Measurements from ENCODE around the gene GNL2.

Gene GNL2

GRCh38 chr1:37612186-37612585, 16.4 kb upstream of the GNL2 start:
- TF ChIP-seq TAF1 (IDR thresholded peaks at IDR 0.05; ENCODE audit: borderline replicate concordance, insufficient read depth, low read length) (no peak), SIN3A (IDR thresholded peaks at IDR 0.05; ENCODE audit: borderline replicate concordance, insufficient read depth, low read length) (no peak), REST (IDR thresholded peaks at IDR 0.05; ENCODE audit: insufficient read depth in 1 of 2, low read depth in 2 of 2, low read length in 2 of 2) (no peak), FOXP2 (optimal IDR thresholded peaks at IDR 0.05; ENCODE audit: borderline replicate concordance, extremely low read depth, extremely low read length, insufficient read depth) (no peak), POLR2AphosphoS5 (IDR thresholded peaks at IDR 0.05; ENCODE audit: low read depth, low read length) (no peak)

DNA sequence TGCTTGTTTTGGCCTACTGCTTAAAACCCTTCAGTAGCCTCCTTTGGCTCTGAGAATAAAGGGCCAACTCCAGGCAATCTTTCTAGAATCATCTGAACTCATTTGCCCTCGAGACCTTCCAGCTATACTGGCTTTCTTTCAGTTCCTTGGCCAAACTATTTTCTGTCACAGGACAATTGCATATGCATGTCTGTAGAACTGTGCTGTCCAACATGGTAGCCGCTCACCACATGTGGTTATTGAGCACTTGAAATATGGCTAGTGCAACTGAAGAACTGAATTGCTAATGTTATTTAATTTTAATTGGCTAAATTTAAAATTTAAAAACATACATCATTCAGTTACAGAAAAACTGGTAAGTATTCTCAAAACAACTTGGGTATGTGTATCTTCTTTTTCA, 14.3 kb upstream of the GNL2 start:
- TF ChIP-seq TAF1 (IDR thresholded peaks at IDR 0.05; ENCODE audit: borderline replicate concordance, insufficient read depth, low read length) (no peak), SIN3A (IDR thresholded peaks at IDR 0.05; ENCODE audit: borderline replicate concordance, insufficient read depth, low read length) (no peak), POLR2AphosphoS5 (IDR thresholded peaks at IDR 0.05; ENCODE audit: low read depth, low read length) (no peak)

DNA sequence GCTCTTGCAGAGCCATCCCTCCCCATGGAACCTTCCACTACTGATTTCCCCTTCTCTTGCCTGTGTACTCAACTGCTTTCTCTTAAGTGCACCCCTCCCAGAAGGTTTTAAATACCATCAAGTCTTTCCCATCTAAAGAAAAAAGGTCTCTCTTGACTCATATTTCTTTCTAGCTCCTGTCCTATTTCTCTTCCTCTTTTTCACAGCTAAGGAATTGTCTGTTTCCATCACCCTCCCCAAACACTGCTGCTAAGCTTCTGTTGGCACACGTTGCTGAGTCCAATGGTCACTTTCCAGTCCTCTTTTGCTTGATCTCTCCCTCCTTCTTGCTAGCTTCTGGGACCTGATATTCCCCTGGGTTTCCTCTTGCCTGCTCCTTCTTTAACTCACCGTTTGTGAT, 13.3 kb upstream of the GNL2 start:
- TF ChIP-seq POLR2AphosphoS5 (IDR thresholded peaks at IDR 0.05; ENCODE audit: low read depth, low read length) (no peak), FOXP2 (optimal IDR thresholded peaks at IDR 0.05; ENCODE audit: borderline replicate concordance, extremely low read depth, extremely low read length, insufficient read depth) (no peak), REST (IDR thresholded peaks at IDR 0.05; ENCODE audit: insufficient read depth in 1 of 2, low read depth in 2 of 2, low read length in 2 of 2) (no peak), SIN3A (IDR thresholded peaks at IDR 0.05; ENCODE audit: borderline replicate concordance, insufficient read depth, low read length) (no peak)

- TF ChIP-seq FOXP2 (optimal IDR thresholded peaks at IDR 0.05; ENCODE audit: borderline replicate concordance, extremely low read depth, extremely low read length, insufficient read depth): no peak
- no peak for TF ChIP-seq REST (IDR thresholded peaks at IDR 0.05; ENCODE audit: insufficient read depth in 1 of 2, low read depth in 2 of 2, low read length in 2 of 2)
- TF ChIP-seq TAF1 (IDR thresholded peaks at IDR 0.05; ENCODE audit: borderline replicate concordance, insufficient read depth, low read length): no peak
- TF ChIP-seq SIN3A (IDR thresholded peaks at IDR 0.05; ENCODE audit: borderline replicate concordance, insufficient read depth, low read length): no peak
- no peak for TF ChIP-seq POLR2AphosphoS5 (IDR thresholded peaks at IDR 0.05; ENCODE audit: low read depth, low read length)
These were observed 10.9 kb upstream of the GNL2 start for GRCh38 chr1:37606481-37607263.

DNA sequence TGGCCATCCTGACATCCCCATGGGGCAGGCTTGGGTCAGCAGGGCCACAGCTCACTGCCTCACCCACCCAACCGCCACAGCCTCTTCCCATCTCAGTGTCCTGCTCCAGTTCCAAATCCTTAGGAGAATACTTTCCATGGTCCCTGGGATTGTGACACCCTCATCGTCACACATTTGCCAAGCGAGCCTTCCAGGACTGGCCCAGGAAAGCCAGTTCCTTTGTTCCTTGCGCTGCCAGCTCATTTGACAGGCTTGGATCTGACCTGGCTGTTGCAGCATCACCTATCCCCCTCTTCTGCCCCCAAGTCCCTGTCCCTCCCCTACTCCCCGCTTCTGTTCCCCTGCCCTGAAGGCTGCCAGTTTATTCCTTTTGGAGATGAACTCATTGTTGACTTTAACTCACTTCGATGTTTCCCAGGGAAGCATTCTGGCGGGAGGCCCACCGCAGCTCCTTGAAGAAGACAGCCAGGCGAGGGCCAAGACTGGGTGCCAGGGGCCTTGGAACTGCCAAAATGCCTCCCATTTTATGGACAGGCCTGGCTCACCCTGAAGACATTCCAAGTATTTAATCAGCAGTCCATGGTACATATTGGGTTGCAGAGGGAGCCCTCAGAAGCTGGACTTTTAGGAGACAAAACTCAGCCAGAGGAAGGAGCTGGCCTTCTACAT, 10.2 kb upstream of the GNL2 start:
- TF ChIP-seq POLR2AphosphoS5 (IDR thresholded peaks at IDR 0.05; ENCODE audit: low read depth, low read length): no peak
- TF ChIP-seq TAF1 (IDR thresholded peaks at IDR 0.05; ENCODE audit: borderline replicate concordance, insufficient read depth, low read length): no peak
- no peak for TF ChIP-seq REST (IDR thresholded peaks at IDR 0.05; ENCODE audit: insufficient read depth in 1 of 2, low read depth in 2 of 2, low read length in 2 of 2)
- no peak for TF ChIP-seq SIN3A (IDR thresholded peaks at IDR 0.05; ENCODE audit: borderline replicate concordance, insufficient read depth, low read length)
- TF ChIP-seq FOXP2 (optimal IDR thresholded peaks at IDR 0.05; ENCODE audit: borderline replicate concordance, extremely low read depth, extremely low read length, insufficient read depth): no peak
